DMS53 treated with DMSO at 0.1 percent for 48 hours (cell line): Measurements from ENCODE around the gene POTEG.
"Not testable (repeated sequence)": the region's sequence is repeated elsewhere in the genome, so short reads cannot be mapped to it uniquely, and the experiment has no call there.

Source experiments
- DNase-seq: peaks from one replicate; lab custom pipeline; 2025; ENCODE audit not compliant: unreplicated experiment; lab: John Stamatoyannopoulos, UW

POTEG gene

DNA sequence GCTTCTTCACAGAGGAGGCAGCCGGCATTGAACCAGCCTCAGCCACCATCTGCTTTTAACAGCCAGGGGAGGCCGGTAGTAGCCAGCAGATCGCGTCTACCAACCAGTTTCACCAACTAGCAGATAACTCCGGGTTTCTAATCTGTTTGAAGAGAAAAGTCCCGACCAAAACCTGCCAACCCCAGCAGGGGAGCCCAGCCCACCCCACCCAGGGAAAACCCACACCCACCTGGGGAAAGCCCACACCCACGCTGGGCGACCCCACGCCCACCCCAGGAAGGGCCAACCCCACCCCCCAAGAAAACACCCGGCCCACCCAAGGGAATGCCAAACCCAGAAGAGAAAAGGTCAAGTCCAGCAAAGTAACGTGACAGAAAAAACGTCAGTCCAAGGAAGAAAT, at the start of gene POTEG:
Gene POTEG, minus strand, starts transcription at position 101 of the 400 bp plus-strand sequence. Its CDS starts 52 bp downstream, at position 49.
- DNase-seq = not testable (repeated sequence)

DNA sequence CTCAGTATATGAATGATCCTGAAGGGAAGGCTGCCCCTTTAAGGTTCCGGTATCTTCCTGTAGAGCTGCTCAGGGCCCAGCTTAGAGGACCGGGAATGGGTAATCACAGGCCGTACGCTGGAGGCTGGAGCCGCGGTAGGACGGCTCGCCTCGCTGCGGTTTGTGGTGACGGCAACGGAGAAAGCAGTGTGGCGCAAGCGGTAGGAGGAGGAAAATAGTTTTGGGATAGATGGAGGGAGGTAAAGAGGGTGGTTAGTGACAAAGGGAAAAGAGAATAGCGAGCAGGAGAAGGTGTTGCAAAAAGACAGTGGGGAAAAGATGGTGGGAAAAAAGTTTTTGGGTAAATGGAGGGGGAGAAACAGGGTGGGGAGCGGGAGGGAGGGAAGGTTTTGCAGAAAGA, 48.0 kb upstream of the POTEG start:
- not testable (repeated sequence) for DNase-seq

DNA sequence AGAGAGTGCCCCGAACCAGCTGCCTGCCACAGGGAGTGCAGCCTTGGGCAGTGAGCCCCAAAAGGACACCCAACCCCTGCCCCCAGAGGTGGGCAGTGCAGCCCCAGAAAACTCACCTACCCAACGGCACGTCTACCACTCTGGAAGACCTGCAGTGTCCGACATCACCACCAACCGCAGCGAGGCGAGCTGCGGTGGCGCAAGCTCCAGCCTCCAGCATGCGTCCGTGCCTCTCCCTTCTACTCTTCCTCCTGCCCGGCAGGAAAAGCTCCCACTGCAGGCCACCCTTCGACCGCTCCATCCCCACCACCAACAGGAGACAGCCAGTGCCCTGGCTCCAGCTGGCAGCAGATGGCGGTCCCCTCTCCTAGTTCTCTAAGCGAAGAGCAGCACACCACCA, 47.3 kb upstream of the POTEG start:
- DNase-seq = not testable (repeated sequence)

DNA sequence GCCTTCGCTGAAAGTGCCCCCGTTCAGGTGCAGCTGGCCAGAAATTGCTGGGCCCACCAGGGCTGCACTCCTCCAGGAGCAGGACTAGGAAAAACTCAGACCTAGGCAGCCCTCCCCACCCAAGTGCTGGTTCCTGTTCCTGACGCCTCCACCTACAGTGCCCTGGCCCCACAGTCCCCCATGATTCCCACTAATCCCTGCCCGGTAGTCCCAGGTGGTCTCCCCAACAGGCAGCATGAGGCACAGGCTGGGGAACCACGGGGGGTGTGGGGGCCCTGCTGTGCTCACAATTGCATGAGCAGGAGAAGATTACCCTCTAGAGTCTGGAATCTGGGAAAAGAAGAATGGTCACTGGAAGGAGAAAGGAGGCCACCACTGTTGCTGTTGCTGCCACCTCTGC, 46.4 kb upstream of the POTEG start:
- not testable (repeated sequence) for DNase-seq

DNA sequence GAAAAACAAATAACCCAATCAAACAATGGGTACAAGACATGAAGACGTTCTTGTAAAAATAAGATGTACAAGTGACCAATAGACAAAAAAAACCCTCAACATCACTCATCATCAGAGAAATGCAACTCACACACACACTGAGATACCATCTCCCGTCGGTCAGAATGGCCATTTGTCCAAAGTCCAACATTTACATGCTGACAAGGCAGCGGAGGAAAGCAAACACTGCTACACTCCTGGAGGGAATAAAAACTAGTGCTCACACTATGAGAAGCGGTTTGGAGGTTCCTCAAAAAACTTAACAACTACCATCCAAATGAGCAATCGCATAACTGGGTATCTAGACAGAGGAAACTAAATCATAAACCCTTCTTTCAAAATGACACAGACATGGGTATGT, 11.6 kb upstream of the POTEG start:
- DNase-seq = not testable (repeated sequence)

DNA sequence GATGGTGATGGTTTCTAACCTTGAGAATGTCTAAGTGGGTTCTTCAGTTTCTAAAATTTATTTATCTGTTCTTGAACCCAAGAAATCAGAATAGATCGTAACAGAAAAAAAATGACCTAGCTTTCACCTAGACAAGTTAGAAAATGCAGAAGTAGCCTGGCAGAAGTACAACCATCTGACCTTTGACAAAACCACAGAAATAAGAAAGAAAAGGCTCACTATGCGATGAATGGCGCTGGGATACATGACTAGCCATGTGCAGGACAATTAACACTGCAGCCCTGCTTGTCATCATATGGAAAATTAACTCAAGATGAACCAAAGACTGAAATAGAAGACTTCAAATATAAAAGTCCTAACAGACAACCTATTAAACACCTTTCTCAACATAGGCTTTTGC, 5.7 kb upstream of the POTEG start:
- not testable (repeated sequence) for DNase-seq

DNA sequence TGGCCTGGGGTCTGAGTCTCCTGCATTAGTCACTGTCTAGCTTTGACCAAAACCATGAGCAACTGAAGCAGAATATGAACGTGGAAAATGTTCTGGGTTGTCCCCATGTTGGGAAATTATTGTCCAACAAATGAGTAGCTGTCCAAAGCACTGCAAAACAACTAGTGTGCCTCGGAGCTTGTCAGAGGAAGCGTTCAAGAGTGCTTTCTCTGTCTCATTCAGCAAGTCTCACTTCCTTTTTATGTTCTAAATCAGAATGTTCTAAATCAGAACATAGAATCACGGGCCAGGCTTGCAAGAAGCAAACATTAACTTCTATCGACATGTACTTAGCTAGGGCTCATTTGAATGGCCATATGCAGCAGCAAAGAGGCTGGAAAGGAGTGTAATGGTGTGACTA, 5.1 kb upstream of the POTEG start:
- DNase-seq = not testable (repeated sequence)

DNA sequence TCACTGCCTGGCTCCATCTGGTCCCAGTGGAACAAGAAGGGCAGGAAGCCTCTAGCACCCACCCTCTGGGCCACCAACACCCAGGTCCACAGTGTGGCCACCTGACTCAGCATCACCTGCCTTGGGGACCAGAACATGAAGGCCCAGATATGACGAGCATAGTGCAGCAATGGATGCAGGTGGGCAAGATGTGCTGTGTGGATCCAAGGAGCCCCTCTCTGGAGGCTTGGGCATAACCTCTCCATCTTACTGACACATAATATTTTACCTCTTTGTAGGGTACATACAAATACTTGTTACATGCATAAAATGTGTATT, 2.9 kb upstream of the POTEG start:
- not testable (repeated sequence) for DNase-seq

DNA sequence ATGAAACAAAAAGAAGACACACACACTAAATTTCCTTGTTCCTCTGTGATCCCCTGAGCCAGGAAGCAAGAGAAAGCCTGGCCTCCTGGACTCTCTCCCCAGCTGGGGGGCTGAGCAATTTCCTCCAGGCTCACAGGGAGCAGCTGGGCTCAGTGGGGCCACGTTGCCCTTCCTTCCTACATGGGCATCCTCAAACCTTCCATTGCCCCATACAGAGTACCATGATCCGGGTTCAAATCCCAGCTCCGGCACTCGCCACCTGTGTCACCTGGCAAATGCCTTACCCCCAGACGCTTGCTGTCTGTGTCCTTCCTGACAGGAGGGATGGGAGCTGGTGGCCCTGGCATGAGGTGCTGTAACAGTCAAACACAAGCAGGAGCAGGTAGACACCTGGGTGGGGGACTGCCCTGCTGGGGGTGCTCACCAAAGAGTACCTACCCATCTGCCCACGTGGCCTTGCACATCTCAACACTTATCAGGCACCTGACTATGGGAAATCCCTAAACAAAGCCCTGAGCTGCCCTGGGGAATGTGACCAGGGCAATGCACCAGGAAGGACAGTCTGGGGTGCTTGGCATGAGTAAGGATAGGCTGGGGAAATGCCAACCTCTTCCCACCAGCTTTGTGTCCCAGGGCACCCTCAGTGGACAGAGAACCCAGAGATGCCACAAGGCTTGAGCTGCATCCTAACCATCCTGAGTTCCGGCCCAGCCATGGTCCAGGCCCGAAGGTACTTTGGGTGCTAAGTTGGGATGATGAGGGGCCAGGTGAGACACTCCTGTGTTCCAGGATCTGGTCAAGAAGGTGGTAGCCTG, 2.4 kb upstream of the POTEG start:
- not testable (repeated sequence) for DNase-seq

DNA sequence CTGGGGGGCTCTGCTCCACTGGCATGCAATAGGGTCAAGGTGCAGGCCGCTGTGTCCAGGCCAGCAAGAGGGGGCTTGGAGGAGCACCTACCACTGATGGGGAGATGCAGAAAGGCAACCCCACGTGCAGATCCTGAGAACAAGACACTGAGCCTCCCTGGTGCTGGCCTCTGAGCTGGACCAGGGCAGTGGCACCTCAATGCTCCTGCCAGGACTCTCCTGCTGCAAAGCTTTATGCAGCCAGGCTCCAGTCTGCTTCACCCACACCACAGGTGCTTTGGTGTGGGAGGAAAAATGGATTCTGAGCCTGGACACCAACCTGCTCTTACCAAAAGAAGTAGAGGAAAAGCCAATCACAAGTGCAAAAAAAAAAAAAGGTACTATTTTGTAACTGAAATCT, 1.7 kb upstream of the POTEG start:
- DNase-seq = not testable (repeated sequence)

DNA sequence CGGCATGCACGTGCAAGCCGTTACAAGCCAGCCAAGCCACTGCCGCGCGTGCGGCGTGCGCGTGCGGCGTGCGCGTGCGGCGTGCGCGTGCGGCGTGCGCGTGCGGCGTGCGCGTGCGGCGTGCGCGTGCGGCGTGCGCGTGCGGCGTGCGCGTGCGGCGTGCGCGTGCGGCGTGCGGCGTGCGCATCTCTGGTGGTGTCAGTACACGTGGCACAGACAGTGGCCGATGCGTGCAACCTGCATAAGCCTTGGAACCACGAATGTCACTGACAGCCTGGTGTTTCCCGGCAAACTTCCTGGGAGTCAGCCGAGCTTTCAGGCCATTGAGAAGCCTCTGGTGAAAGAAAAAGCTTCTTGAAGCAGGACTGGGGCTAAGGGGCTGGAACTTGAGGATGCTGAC, 750 bp upstream of the POTEG start:
- not testable (repeated sequence) for DNase-seq

DNA sequence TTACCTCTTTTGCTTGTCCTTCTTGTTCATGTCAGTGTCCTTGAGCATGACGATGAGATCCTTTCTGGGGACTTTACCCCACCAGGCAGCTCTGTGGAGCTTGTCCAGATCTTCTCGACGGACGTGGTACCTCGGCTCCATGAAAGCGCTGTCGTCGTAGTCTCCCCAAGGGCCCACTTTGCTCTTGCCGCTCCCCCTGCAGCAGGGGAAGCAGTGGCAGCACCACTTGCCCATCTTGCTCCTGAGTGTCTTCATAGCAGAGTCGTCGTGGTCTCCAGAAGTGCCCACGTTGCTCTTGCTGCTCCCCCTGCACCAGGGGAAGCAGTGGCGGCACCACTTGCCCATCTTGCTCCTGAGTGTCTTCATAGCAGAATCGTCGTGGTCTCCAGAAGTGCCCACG, 376 bp downstream of the POTEG start:
- DNase-seq = not testable (repeated sequence)

DNA sequence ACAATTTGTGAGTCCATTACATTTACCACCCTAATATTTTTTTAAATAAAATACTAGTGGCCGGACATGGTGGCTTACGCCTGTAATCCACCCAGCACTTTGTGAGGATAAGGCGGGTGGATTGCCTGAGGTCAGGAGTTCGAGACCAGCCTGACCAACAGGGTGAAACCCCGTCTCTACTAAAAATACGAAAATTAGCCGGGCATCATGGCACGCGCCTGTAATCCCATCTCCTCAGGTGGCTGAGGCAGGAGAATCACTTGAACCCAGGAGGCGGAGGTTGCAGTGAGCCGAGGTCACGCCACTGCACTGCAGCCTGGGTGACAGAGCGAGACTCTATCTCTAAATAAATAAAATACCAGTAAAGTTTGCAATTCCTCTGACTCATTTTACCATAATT, 25.6 kb downstream of the POTEG start:
- DNase-seq = not testable (repeated sequence)

DNA sequence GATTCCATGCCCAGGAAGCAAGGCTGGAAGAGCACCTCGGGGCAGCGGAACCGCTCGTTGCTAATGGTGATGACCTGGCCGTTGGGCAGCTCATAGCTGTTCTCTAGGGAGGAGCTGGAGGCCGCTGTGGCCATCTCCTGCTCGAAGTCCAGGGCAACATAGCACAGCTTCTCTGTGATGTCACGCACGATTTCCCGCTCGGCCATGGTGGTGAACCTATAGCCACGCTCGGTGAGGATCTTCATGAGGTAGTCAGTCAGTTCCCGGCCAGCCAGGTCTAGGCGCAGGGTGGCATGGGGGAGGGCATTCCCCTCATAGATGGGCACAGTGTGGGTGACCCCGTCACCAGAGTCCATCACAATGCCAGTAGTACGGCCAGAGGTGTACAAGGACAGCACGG, 32.0 kb downstream of the POTEG start:
- DNase-seq = not testable (repeated sequence)

DNA sequence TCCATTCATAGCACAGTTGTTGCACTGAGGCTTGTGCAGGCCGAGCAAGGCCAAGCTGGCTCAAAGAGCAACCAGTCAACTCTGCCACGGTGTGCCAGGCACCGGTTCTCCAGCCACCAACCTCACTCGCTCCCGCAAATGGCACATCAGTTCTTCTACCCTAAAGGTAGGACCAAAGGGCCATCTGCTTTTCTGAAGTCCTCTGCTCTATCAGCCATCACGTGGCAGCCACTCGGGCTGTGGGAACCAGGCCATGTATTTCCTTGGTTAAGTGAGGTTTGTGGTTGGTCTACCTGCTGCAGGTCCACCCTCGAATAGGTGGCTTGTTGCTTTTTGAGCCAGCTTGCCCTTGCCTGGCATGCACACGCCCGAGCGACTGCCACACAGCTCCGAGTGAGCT, 39.4 kb downstream of the POTEG start:
- not testable (repeated sequence) for DNase-seq

DNA sequence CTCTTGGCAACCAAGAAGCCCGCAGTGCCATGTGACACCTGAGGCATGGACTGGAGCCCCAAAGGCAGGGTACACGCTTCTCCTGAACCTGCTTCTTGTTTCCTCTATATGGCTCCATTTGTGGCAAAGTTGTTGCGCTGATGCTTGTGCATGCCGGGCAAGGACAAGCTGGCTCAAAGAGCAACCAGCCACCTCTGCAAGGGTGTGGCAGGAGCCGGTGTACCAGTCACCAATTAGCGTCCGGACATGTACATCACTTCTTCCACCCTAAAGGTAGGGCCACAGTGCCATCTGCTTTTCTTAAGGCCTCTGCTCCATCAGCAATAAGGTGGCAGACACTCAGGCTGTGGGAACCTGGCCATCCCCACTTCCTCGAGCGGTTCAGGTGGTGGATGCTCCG, 43.9 kb downstream of the POTEG start:
- DNase-seq = not testable (repeated sequence)

DNA sequence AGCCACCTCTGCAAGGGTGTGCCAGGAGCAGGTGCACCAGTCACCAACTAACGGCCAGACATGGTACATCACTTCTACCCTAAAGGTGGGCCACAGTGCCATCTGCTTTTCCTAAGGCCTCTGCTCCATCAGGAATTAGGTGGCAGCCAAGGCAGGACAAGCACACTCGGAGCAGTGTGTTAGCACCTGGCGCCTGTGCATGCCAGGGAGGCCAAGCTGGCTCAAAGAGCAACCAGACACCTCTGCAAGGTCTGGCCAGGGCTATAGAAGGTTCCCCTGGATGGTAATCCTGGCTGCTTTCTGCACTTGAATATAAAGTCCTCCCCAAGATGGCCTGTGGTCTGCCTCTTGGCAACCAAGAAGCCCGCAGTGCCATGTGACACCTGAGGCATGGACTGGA, 45.4 kb downstream of the POTEG start:
- DNase-seq = not testable (repeated sequence)

DNA sequence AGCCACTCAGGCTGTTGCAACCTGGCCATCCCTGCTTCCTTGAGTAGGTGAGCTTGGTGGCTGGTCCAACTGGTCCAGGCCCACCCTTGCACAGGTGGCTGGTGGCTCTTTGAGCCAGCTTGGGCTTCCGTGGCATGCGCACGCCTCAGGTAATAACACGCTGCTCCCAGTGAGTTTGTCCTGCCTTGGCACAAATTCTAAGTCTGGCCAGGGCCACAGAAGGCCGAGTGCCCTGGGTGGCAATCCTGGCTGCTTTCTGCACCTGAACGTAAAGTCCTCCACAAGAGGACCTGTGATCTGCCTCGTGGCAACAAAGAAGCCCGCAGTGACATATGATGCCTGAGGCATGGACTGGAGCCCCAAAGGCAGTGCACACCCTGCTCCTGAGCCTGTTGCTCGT, 47.1 kb downstream of the POTEG start:
- not testable (repeated sequence) for DNase-seq

DNA sequence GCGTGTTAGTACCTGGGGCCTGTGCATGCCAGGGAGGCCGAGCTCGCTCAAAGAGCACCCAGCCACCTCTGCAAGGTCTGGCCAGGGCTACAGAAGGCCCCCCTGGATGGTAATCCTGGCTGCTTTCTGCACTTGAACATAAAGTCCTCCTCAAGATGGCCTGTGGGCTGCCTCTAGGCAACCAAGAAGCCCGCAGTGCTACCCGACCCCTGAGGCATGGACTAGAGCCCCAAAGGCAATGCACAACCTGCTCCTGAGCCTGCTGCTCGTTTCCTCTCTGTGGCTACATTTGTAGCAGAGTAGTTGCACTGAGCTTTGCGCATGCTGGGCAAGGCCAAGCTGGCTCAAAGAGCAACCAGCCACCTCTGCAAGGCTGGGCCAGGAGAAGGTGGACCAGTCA, 47.8 kb downstream of the POTEG start:
- not testable (repeated sequence) for DNase-seq

DNA sequence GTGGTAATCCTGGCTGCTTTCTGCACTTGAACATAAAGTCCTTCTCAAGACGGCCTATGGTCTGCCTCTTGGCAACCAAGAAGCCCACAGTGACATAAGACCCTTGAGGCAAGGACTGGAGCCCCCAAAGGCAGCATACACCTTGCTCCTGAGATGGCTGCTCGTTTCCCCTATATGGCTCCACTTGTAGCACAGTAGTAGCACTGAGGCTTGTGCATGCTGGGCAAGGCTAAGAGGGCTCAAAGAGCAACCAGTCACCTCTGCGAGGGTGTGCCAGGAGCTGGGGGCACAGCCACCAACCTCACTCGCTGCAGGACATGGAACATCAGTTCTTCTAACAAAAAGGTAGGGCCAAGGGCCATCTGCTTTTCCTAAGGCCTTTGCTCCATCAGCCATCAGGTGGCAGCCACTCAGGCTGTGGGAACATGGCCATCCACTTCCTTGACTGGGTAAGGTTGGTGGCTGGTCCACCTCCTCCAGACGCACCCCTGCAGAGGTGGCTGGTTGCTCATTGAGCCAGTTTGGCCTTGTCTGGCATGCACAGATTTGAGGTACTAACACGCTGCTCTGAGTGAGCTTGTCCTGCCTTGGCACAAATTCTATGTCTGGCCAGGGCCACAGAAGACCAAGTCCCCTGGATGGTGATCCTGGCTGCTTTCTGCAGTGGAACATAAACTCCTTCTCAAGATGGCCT, 49.9 kb downstream of the POTEG start:
- not testable (repeated sequence) for DNase-seq

DNA sequence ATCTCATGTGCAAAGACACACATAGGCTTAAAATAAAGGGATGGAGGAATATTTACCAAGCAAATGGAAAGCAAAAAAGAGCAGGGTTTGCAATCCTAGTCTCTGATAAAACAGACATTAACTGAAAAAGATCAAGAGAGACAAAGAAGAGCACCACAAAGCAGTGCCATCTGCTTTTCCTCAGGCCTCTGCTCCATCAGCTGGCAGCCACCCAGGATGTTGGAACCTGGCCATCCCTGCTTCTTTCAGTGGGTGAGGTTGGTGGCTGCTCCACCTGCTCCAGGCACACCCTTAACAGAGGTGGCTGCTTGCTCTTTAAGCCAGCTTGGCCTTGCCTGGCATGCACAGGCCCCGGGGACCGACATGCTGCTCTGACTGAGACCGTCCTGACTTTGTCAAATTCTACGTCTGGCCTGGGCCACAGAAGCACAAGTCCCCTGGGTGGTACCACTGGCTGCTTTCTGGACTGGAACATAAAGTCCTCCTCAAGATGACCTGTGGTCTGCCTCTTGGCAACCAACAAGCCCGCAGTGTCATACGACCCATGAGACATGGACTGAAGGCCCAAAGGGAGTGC, 51.0 kb downstream of the POTEG start:
- DNase-seq = not testable (repeated sequence)

DNA sequence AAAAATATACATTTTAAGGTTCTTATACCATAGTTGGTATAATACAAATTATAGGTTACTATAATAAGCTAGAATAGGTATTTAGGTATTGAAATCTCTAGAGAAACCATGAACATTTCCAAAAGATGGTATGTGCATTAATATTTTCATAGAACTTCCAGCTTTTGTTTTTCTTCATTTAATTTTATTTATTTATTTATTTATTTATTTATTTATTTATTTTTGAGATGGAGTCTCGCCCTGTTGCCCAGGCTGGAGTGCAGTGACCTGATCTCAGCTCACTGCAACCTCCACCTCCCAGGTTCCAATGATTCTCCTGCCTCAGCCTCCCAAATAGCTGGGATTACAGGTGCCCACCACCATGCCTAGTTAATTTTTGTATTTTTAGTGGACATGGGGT, 54.0 kb downstream of the POTEG start:
- not testable (repeated sequence) for DNase-seq
